Body of pancreas (tissue), 4 donors: ENCODE measurements around the gene ECHS1.

Experiments used
- CTCF ChIP-seq, 7 experiments: fragments of 450-650 bp in 4 of 7; fragments of 200-600 bp in 3 of 7; sonication (generic) in 3 of 7; IDR thresholded peaks; one replicate each; pipeline ENCODE4 v1.5.1; 2016 to 2019; ENCODE audit warnings: antibody characterized with exemption in 7 of 7
- POLR2A ChIP-seq, 3 donors: fragments of 450-650 bp; IDR thresholded peaks; one replicate each; pipeline ENCODE4 v1.6.1; 2016; ENCODE audit warnings: antibody characterized with exemption in 3 of 3, mild to moderate bottlenecking in 2 of 3

- TF ChIP-seq CTCF (IDR thresholded peaks at IDR 0.05) (no peak), POLR2A (IDR thresholded peaks at IDR 0.05) (no peak)
These were observed 18.4 kb downstream of the ECHS1 start for GRCh38 chr10:133354672-133355240.
